GM19025 (cell line): ENCODE measurements around the gene MYO7A.

ENCODE experiments used
- ATAC-seq: cut with Tn5 transposase; IDR thresholded peaks from one replicate; pipeline ENCODE4 v1.9.1; 2021; ENCODE audit warnings: mild to moderate bottlenecking, low read depth, moderate library complexity; ENCODE audit not compliant: unreplicated experiment

Gene MYO7A

GRCh38 chr11:77259641-77260040 lies 131.6 kb downstream of the MYO7A start:
- ATAC-seq = no peak

- no peak for ATAC-seq
These were observed 134.8 kb downstream of the MYO7A start for GRCh38 chr11:77262803-77263202.
